Colonic mucosa (tissue), 4 donors: ENCODE data around the gene POU2F2. TPM values are rescaled to one million over a fixed set of nuclear protein-coding genes. Genes with fewer than 3 reads are reported as not detected.
A peak's percentile ranks its signal among the peaks of the same experiment; 100 is the strongest.

Source experiments
- DNase-seq: peaks from one replicate; pipeline ENCODE4 v3.0.0-alpha.2; 2020
- H3K27ac ChIP-seq: fragments of 200-600 bp; one replicate; pipeline ENCODE4 v1.8.0; 2021
- H3K27me3 ChIP-seq: fragments of 200-600 bp; one replicate; pipeline ENCODE4 v1.8.0; 2021
- H3K36me3 ChIP-seq: fragments of 200-600 bp; one replicate; pipeline ENCODE4 v1.8.0; 2021
- H3K4me1 ChIP-seq: fragments of 200-600 bp; one replicate; pipeline ENCODE4 v1.8.0; 2021; ENCODE audit warnings: mild to moderate bottlenecking
- H3K4me3 ChIP-seq: fragments of 200-600 bp; one replicate; pipeline ENCODE4 v1.8.0; 2021
- H3K9ac ChIP-seq, 2 donors: one replicate each; pipeline ENCODE4 v1.7.0; 2013; ENCODE audit warnings: control low read depth in 2 of 2, low read depth in 2 of 2, low read length in 2 of 2
- H3K9me3 ChIP-seq: fragments of 200-600 bp; one replicate; pipeline ENCODE4 v1.8.0; 2021
- intact Hi-C: fragments of 100-400 bp; cut with DNase I; formaldehyde crosslinking; loops from one replicate; pipeline ENCODE4 v1.14.1; 2022
- total RNA-seq, 2 donors: library from RNA; stranded (reverse); fragmentation: NEBNext Ultra II Directional in 1 of 2; extraction: Animal tissue kit (Norgen Biotek cat#: 25700) in 1 of 2; gene quantifications; one replicate each; pipeline ENCODE4 v1.2.1, GENCODE V29; 2021
- TF ChIP-seq, protein P1 (sequence below): fragments of 200-600 bp; IDR thresholded peaks from one replicate; pipeline ENCODE4 v1.8.0; 2022; ENCODE audit warnings: antibody characterized with exemption, mild to moderate bottlenecking
- donor health status: healthy.
- donor health status: DM: no; HTN: no; CAD: no.
- donor health status: DM: no; HTN: no; CAD: no.

POU2F2 gene
- total RNA-seq, 2 donors from 2014 or later = 2.1 to 4.0 TPM

DNA sequence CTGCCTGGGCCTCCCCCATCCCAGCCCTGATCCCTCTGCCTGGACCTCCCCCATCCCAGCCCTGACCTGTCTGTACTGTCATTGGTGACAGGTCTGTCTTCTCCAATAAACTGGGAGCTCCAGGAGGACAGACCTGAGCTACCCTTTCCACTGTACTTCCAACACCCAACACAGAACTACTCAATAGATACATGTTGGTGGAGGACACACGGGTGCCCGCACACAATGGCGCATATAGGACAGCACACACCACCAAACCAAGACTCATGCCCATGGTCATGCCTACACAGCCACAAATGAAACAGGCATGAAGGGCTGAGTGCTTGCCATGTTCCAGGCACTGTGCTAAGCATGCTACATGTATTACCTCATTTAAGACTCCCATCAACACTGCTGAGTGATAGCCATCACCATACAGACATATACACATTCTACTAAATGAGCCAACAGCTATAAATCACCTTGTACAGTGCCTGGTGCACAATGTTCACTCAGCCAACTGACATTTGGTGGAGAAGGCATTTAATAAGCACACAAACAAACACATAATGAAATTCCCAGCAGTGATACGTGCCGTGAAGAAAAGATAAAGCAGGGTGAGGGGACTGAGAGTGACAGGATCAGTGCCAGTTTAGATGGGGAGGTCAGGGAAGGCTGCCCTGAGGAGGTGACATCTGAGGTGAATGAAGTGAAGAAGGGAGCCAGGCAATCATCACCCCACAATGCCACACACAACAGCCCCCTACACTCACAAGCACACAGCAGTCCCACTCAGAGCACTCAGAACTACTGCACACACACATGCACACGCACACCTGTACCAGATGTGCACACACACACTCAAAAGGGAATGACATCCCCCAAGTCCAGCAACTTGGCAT, 857 bp downstream of the POU2F2 start:
- TF ChIP-seq, protein P1, sequence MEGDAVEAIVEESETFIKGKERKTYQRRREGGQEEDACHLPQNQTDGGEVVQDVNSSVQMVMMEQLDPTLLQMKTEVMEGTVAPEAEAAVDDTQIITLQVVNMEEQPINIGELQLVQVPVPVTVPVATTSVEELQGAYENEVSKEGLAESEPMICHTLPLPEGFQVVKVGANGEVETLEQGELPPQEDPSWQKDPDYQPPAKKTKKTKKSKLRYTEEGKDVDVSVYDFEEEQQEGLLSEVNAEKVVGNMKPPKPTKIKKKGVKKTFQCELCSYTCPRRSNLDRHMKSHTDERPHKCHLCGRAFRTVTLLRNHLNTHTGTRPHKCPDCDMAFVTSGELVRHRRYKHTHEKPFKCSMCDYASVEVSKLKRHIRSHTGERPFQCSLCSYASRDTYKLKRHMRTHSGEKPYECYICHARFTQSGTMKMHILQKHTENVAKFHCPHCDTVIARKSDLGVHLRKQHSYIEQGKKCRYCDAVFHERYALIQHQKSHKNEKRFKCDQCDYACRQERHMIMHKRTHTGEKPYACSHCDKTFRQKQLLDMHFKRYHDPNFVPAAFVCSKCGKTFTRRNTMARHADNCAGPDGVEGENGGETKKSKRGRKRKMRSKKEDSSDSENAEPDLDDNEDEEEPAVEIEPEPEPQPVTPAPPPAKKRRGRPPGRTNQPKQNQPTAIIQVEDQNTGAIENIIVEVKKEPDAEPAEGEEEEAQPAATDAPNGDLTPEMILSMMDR = no peak
- H3K4me1 ChIP-seq = peaks cover 3% of the 10 kb centered on the region
- peaks cover 14% of the 10 kb centered on the region for H3K27me3 ChIP-seq
- H3K27ac ChIP-seq = no peak overlapping the region
- DNase-seq = no peak
- peak overlapping the region; percentile 28 for H3K4me3 ChIP-seq
- intact Hi-C loops = loop anchor here (2.0 to 10.0 kb wide), 3 partner anchors 51 to 193 kb away; partner anchors contain the start of gene MEGF8
- no peaks in the 10 kb centered on the region for H3K9me3 ChIP-seq
- no peaks in the 10 kb centered on the region for H3K36me3 ChIP-seq
- peak overlapping the region in 1 of 2 donors; percentile 19 for H3K9ac ChIP-seq

DNA sequence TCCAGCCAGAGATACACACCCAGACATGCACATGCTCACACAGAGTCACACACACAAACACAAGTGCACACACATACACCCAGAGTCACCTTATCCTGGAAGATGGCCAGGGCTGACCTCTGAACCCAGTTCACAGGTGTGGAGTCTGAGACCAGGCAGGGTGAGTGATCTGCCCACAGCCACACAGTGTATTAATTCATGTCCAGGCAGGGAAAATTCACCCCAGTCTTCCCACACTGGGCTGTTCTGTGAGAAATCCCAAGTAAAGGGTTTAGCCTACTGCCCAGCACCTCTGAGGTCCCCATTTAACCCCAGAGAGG, 2.0 kb downstream of the POU2F2 start:
- Histone ChIP-seq H3K27ac (no peak overlapping the region), H3K4me3 (no peak overlapping the region), H3K27me3 (peaks cover 14% of the 10 kb centered on the region), H3K36me3 (no peaks in the 10 kb centered on the region), H3K9me3 (no peaks in the 10 kb centered on the region), H3K9ac (no peak overlapping the region), H3K4me1 (peaks cover 3% of the 10 kb centered on the region)
- no peak for DNase-seq
- intact Hi-C loops = loop anchor here (5.0 to 10.0 kb wide), 2 partner anchors 117 to 195 kb away; partner anchors contain the start of gene MEGF8
- TF ChIP-seq, protein P1 = no peak

DNA sequence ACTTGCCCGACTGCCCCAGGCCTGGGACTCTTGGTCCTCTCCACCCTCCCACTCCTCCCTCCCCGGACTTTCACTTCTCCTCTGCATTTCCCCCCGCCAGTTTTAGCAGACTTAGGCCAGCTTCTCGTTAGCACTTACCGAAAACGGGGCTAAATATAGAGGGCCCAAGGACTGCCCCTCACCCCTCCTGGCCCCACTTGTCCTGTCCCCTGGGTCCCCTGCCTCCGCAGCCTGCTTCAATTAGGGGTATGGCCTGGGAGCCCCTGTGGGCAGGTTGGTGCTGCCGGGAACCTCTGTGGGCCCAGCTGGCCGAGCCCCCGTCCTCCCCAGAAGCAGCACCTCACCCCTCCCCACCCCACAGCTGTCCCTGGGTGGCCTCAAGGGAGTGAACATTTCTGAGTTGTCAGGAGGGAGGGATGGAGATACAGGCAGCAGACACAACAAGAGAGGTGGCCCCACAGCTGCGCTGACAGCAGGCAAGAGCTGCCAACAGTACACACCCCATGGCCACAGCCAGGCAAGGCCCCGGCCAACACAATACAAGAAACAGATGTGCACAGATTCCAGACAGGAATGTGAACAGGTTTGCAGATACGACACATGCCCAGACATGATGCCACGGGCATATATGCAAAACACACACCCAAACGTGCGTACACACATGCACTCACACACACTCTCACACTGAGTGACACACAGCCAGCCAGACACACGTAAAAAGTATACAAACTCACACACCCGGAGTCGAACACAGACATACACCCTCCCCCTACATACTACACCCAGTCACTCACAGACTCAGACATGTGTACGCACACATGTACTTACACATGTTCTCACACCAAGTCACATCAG, 2.6 kb downstream of the POU2F2 start:
- Histone ChIP-seq H3K4me3 (no peak overlapping the region), H3K27me3 (peaks cover 14% of the 10 kb centered on the region), H3K36me3 (no peaks in the 10 kb centered on the region), H3K9me3 (no peaks in the 10 kb centered on the region), H3K9ac (no peak overlapping the region), H3K27ac (no peak overlapping the region), H3K4me1 (peaks cover 3% of the 10 kb centered on the region)
- TF ChIP-seq, protein P1 = no peak
- intact Hi-C loops = loop anchor here (5.0 to 10.0 kb wide), 2 partner anchors 118 to 195 kb away; partner anchors contain the start of gene MEGF8
- peak; percentile 31 for DNase-seq

DNA sequence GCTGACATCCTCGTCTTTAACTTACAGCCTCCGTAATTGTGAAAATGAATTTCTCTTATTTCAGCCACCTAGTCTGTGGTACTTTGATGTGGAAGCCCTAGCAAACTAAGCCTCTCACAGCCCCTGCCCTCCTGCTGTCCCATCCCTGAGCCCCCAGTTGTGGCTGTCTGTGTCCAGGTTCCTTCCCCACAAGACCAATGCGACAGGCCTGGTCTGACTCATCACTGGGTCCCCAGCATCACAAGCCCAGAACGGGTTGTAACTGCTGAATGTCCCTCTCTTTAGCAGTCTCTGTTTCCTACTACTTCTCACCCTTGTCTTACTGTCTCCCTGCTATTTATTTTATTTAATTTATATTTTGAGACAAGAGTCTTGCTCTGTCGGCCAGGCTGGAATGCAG, 5.7 kb downstream of the POU2F2 start:
- H3K9me3 ChIP-seq = no peaks in the 10 kb centered on the region
- no peak overlapping the region for H3K4me3 ChIP-seq
- H3K36me3 ChIP-seq = no peaks in the 10 kb centered on the region
- no peak overlapping the region for H3K27ac ChIP-seq
- H3K9ac ChIP-seq = no peak overlapping the region
- DNase-seq = no peak
- H3K27me3 ChIP-seq = no peaks in the 10 kb centered on the region
- TF ChIP-seq, protein P1 = no peak
- H3K4me1 ChIP-seq = no peaks in the 10 kb centered on the region
- intact Hi-C loops = no loop called here

DNA sequence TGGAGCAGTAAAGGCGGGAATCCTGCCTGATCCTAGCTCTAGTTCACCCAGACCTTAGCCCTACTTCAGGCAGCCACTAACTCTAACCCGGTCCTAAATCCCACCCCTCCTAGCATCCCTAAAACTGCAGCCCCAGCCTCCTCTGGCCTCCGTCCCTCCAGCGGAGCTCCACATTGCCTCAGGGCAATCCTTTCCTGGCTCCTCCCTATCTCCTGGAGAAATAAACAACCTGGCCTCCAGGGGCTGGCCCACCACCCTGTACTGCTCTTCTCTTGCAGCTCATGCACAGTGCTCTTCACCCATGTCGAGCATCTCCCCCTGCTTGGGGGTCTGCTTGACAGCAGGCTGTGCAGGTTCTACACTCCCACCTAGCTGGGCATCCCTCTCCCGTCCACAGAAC, 6.7 kb downstream of the POU2F2 start:
- intact Hi-C loops = no loop called here
- Histone ChIP-seq H3K9ac (no peak overlapping the region), H3K27ac (no peak overlapping the region), H3K36me3 (no peaks in the 10 kb centered on the region), H3K27me3 (no peaks in the 10 kb centered on the region), H3K4me3 (no peak overlapping the region), H3K4me1 (no peaks in the 10 kb centered on the region), H3K9me3 (no peaks in the 10 kb centered on the region)
- TF ChIP-seq, protein P1 = no peak
- DNase-seq = no peak
